ENCODE data around the gene ZIC2. TPM values are rescaled to one million over a fixed set of nuclear protein-coding genes. Genes with fewer than 3 reads are reported as not detected.

The ZIC2 gene
- total and polyA plus RNA-seq, 2 donors from 2014 or later (not counting 2 experiments from before 2014, with no cell fraction given), result not detected

Other genes starting within 250 kb of the ZIC2 start
- not detected in 2 replicates for gene ZIC5, start 10.0 kb upstream of the ZIC2 start, total RNA-seq
- not detected in 2 replicates for gene ZIC5, start 10.0 kb upstream of the ZIC2 start, polyA plus RNA-seq
- 8.4 and 10.3 TPM in 2 replicates for gene PCCA, start 107.3 kb downstream of the ZIC2 start, total RNA-seq
- gene PCCA, start 107.3 kb downstream of the ZIC2 start, polyA plus RNA-seq, result 5.5 and 6.5 TPM in 2 replicates